Naive thymus-derived CD8-positive, alpha-beta T cell (primary cell): Measurements from ENCODE around the gene UPP2. TPM values are rescaled to one million over a fixed set of nuclear protein-coding genes. Genes with fewer than 3 reads are reported as not detected.

ENCODE experiments used
- ATAC-seq, 2 donors: fragments of 150-1000 bp; cut with Tn5 transposase in 1 of 2; sonication (Bioruptor Pico), chemical (Tn5 transposase) in 1 of 2; 1 replicate in 1 of 2; 2 replicates in 1 of 2; pipeline ENCODE4 v1.10.0; 2021; ENCODE audit warnings: mild to moderate bottlenecking in 2 of 2, moderate library complexity in 2 of 2
- POLR2A ChIA-PET: fragments of 350-600 bp; sonication (Branson Sonifier 250); formaldehyde crosslinking; loops from one replicate; lab custom pipeline; 2021; ENCODE audit warnings: antibody characterized with exemption; lab: Charles Lee
- DNase-seq, 10 donors: peaks; one replicate each; pipeline versions ENCODE4 v3.0.0 to v3.0.0-alpha.2; 2020 to 2022
- H3K27ac Mint-ChIP-seq, 10 donors: one replicate each; pipeline ENCODE4 v1.8.0; 2020 to 2022; ENCODE audit warnings: mild to moderate bottlenecking in 10 of 10, mixed read lengths in 10 of 10, moderate library complexity in 4 of 10, inconsistent platforms in 1 of 10
- H3K27me3 Mint-ChIP-seq, 5 donors: one replicate each; pipeline ENCODE4 v1.8.0; 2021 to 2022; ENCODE audit warnings: mixed read lengths in 5 of 5
- H3K36me3 Mint-ChIP-seq, 3 donors: one replicate each; pipeline ENCODE4 v1.8.0; 2020 to 2022; ENCODE audit warnings: mixed read lengths in 3 of 3, mild to moderate bottlenecking in 2 of 3, inconsistent platforms in 1 of 3
- H3K4me1 Mint-ChIP-seq, 4 donors: one replicate each; pipeline ENCODE4 v1.8.0; 2021 to 2022; ENCODE audit warnings: mixed read lengths in 4 of 4
- H3K4me3 Mint-ChIP-seq, 10 donors: one replicate each; pipeline ENCODE4 v1.8.0; 2020 to 2022; ENCODE audit warnings: mild to moderate bottlenecking in 10 of 10, mixed read lengths in 10 of 10, moderate library complexity in 6 of 10, inconsistent platforms in 1 of 10
- H3K9me3 Mint-ChIP-seq, 9 donors: one replicate each; pipeline ENCODE4 v1.8.0; 2020 to 2022; ENCODE audit warnings: mixed read lengths in 9 of 9, mild to moderate bottlenecking in 3 of 9, inconsistent platforms in 1 of 9, moderate library complexity in 1 of 9
- polyA plus RNA-seq, 3 donors: library from polyadenylated mRNA; unstranded; fragments of 300-500 nt; fragmentation: Illumina TruSeq; gene quantifications; one replicate each; pipeline ENCODE4 v1.2.3, GENCODE V29; 2021
- total RNA-seq, 8 experiments: library from RNA in 2 of 8; stranded (reverse) in 2 of 8; gene quantifications; one replicate each; pipeline ENCODE4 v1.2.3 and lab custom pipeline; 2021 to 2026

Gene UPP2
- total RNA-seq (not detected), polyA plus RNA-seq (not detected), total RNA-seq (lab: John Stamatoyannopoulos, UW) (0 to 0.09 (median 0) reads per million in 6 experiments)

DNA sequence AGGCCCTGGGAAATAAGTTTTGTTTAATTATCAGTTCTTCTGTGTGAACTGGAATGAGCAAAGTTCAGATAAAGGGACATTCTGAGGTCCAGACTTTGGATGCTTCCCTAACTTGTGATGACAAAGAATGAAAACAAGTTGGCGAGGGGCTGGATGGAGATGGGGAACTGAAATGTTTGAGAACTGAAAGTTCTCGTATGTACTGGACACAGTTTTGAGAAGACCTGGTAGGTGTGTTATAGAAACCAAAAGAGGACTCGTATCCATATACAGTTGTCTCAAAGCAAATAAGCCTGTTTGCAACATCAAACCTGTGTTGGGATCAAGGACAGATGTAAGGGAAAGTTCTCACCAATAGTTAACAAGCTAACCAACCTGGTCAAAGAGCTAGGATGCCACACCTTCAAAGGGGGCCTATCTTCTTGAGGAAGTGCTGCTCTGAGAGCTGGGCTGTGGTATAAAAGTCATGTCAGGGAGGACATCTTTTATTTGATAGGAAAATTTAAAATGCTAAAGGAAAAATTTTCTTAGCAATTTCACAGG, at the start of gene UPP2:
Gene UPP2 (plus strand): TSS at position 493 of the 543 bp plus-strand sequence. CDS start 188 bp downstream, outside the sequence.
- Mint-ChIP-seq H3K36me3 (no peaks in the 10 kb centered on the region), H3K4me3 (no peak within 1 kb of the TSS), H3K27me3 (peaks cover 0 to 3% (median 0%) of the 10 kb centered on the region in 5 donors), H3K9me3 (no peaks in the 10 kb centered on the region), H3K4me1 (no peaks in the 10 kb centered on the region), H3K27ac (no peak within 1 kb of the TSS)
- DNase-seq (no peak), ATAC-seq (no peak)
- POLR2A ChIA-PET: no interaction called here

DNA sequence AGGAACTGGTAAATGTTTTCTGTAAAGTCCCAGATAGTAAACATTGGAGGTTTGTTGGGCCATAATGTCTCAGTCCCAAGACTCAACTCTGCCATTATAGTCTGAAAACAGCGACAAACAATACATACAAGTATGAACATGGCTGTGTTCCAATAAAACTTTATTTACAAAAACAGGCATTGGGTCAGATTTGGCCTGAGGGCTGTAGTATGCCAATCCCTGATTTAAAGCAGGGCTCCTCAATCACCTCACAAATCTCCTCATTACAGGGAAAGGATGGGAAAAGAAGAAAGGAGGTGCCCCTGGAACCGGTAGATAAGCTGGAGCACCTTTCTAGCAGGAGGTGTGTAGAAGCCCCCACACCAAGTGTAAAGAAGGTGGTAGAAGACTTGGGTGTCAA, 48.9 kb upstream of the UPP2 start:
- POLR2A ChIA-PET: no interaction called here
- peaks cover 0 to 4% (median 2%) of the 10 kb centered on the region in 5 donors for H3K27me3 Mint-ChIP-seq

DNA sequence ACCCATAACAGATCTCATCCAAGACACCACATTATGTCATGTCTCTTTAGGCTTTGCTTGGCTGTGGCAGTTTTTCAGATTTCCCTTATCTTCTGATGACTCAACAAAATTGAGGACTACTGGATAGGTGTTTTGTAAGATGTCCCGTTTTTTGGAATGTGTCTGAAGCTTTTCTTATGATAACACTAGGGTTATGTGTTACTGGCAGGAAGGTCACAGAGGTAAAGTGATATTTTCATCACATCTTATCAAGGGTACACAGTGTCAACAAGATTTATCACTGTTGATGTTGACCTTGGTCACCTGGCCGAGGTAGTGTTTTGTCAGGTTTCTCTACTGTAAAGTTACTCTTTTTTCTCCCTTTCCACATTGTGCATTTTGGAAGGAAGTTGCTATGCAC, 44.8 kb upstream of the UPP2 start:
- DNase-seq (no peak), ATAC-seq (no peak)
- Mint-ChIP-seq H3K27me3 (peaks cover 0 to 4% (median 0%) of the 10 kb centered on the region in 5 donors), H3K9me3 (no peaks in the 10 kb centered on the region), H3K27ac (no peak overlapping the region), H3K4me3 (no peak overlapping the region), H3K36me3 (no peaks in the 10 kb centered on the region), H3K4me1 (no peaks in the 10 kb centered on the region)
- POLR2A ChIA-PET: no interaction called here

More for the DNA sequence above, 48.9 kb upstream of the UPP2 start:
- Mint-ChIP-seq H3K4me1 (no peaks in the 10 kb centered on the region), H3K36me3 (no peaks in the 10 kb centered on the region), H3K4me3 (no peak overlapping the region), H3K9me3 (no peaks in the 10 kb centered on the region), H3K27ac (no peak overlapping the region)
- ATAC-seq: no peak
- no peak for DNase-seq

DNA sequence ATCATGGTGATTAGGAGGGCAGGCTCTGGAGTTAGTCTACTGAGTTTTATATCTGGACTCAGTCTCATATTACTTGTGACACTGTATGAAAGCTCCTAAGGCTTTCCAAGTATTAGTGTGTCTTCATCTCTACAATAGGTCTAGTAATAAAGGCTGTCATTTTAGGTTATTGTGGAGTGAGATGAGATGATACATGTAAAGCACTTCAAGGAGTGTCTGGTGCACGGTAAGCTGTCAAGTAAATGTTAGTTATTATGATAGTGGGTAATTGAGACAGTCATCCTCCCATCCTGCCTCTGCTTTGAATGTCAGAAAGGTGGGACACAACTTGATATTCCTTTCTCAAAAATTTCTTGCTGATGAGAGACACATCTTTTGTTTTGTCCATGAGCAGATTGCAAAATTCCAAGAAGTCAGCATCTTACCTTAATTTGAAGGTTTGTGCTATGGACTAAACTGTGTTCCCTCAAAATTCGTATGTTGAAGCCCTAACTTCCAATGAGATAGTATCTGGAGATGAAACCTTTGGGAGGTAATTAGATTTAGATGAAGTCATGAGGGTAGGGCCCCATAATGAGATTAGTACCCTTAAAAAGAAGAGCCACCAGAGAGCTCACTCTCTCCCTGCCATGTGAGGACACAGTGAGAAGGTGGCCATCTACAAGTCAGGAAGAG, 41.4 kb upstream of the UPP2 start:
- DNase-seq (no peak), ATAC-seq (no peak)
- no peak overlapping the region for H3K4me3 Mint-ChIP-seq
- no peaks in the 10 kb centered on the region for H3K9me3 Mint-ChIP-seq
- H3K27ac Mint-ChIP-seq: no peak overlapping the region
- POLR2A ChIA-PET: no interaction called here
- H3K27me3 Mint-ChIP-seq: peaks cover 0 to 4% (median 0%) of the 10 kb centered on the region in 5 donors
- H3K36me3 Mint-ChIP-seq: no peaks in the 10 kb centered on the region
- H3K4me1 Mint-ChIP-seq: no peaks in the 10 kb centered on the region

DNA sequence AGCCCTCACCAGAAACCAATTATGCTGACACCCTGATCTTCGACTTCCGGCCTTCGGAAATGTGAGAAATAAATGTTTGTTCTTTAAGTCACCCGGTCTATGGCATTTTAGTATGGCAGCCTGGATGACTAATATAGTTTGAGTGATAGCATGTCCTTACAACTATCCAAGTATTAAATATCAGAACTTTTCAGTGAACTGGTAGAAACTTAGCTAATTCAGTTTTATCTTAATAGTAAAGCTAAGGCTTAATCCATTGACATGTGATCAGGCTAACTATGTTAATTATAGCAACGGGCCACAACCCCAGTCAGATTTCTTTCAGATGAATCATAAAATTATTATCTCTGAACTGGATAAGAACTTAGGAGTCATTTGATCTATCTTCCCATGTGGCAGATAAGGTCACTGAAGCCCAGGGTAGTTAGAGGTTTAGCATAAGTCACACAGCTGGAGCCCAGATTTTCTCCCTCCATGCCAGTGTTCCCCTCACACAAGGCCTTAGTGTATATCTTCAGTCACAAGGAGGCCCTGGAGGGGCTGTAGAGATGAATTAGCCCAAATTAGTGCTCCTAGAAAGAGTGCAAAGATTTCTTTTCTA, 40.7 kb upstream of the UPP2 start:
- ATAC-seq (no peak), DNase-seq (no peak)
- POLR2A ChIA-PET: interaction anchor here (0.6 kb wide), 1 partner anchor 38 kb away, joined by 3 read pairs; no protein-coding TSS in a partner anchor
- no peaks in the 10 kb centered on the region for H3K4me1 Mint-ChIP-seq
- H3K4me3 Mint-ChIP-seq: no peak overlapping the region
- H3K27ac Mint-ChIP-seq: no peak overlapping the region
- peaks cover 0 to 4% (median 0%) of the 10 kb centered on the region in 5 donors for H3K27me3 Mint-ChIP-seq
- no peaks in the 10 kb centered on the region for H3K36me3 Mint-ChIP-seq
- H3K9me3 Mint-ChIP-seq: no peaks in the 10 kb centered on the region

DNA sequence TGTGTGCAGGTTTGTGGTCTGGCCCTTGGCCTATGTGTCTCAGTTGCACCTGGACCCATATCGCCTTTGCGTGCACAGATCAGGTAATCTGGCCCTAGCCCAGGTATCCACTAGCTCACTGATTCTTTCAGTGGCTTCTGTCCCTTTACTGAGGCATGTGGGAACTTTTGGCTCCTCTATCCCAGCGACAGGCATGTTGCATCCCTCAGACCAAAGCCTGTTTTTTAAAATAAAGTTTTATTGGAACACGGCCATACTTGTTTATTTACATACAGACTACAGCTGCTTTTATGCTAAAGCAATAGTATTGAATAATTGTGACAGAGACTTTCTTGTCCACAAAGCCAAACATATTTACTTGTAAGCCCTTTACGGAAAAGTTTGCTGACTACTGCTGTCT, 39.9 kb upstream of the UPP2 start:
- no peaks in the 10 kb centered on the region for H3K36me3 Mint-ChIP-seq
- DNase-seq (no peak), ATAC-seq (no peak)
- peak overlapping the region in 1 of 10 donors; percentile 66 for H3K27ac Mint-ChIP-seq
- POLR2A ChIA-PET: interaction anchor here (0.6 kb wide), 1 partner anchor 39 kb away, joined by 3 read pairs; no protein-coding TSS in a partner anchor
- H3K4me3 Mint-ChIP-seq: no peak overlapping the region
- H3K4me1 Mint-ChIP-seq: no peaks in the 10 kb centered on the region
- H3K9me3 Mint-ChIP-seq: no peaks in the 10 kb centered on the region
- H3K27me3 Mint-ChIP-seq: peaks cover 0 to 2% (median 0%) of the 10 kb centered on the region in 5 donors

DNA sequence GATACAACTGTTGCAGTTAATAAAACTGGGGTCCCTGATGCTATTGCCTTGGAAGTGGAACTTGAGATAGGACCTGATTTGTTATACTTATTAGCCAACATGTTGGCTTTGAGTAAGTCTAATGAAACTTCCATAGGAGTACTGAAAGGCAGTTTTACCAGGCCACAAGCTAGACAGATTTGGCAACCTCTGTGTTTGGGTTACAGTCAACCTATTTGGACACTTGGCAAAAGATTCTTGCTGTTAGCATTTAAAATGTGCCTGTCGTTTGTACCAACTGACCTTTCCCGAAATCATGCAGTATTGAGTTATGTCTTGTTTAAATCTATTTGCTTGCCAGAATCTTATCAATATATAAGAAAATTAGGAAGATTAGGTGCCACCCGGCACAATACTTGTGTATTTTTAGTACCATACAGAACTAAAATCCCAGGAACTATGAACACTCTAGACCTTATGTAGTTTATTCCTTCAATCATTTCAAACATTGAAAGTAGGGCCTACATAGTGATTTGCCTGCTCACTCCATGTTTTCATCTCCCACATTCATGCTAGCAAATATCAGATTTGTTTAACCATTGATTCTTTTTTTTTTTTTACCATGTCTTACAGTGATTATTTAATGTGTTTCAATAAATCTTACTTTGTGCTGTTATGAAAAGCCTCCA, 35.5 kb upstream of the UPP2 start:
- Mint-ChIP-seq H3K4me1 (no peaks in the 10 kb centered on the region), H3K9me3 (no peaks in the 10 kb centered on the region), H3K36me3 (no peaks in the 10 kb centered on the region), H3K27ac (no peak overlapping the region), H3K4me3 (no peak overlapping the region), H3K27me3 (peaks cover 0 to 11% (median 0%) of the 10 kb centered on the region in 5 donors)
- POLR2A ChIA-PET: no interaction called here
- no peak for DNase-seq
- ATAC-seq: no peak

DNA sequence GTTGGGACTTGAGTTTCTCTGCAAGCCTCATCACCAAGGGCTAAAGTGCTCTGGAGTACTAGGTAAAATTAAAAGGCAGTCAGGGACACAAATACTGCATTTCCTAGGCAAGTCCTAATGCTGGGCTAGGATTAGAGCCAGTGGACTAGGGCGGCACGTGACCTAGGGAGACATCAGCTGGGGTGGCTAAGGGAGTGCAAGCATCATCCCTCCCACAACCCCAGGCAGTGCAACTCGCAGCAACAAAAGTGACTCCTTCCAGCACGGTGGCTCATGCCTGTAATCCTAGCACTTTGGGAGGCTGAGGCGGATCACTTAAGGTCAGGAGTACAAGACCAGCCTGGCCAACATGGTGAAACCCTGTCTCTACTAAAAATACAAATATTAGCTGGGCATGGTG, 30.7 kb upstream of the UPP2 start:
- Mint-ChIP-seq H3K36me3 (no peaks in the 10 kb centered on the region), H3K4me1 (no peaks in the 10 kb centered on the region), H3K9me3 (peaks cover 0 to 9% (median under 1%) of the 10 kb centered on the region in 9 donors), H3K4me3 (no peak overlapping the region), H3K27ac (no peak overlapping the region), H3K27me3 (peaks cover 6 to 23% (median 12%) of the 10 kb centered on the region in 5 donors)
- DNase-seq (no peak), ATAC-seq (no peak)
- POLR2A ChIA-PET: no interaction called here

DNA sequence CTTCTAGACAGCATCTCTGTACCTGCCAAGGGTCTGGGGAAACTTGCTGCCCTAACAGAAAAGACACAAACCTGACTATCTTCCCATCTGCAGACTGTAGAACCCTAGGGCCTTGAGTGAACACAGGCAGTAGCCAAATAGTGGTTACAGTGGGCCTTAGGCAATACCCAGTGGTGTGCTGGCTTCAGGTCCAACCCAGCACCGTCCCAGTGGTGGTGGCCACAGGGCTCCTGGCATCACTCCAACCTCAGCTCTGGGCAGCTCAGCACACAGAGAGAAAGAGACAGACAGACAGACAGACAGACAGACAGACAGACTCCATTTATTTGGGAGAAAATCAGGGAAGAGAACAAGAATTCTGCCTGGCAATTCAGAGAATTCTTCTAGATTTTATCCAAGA, 29.3 kb upstream of the UPP2 start:
- Mint-ChIP-seq H3K36me3 (peaks cover 0 to 8% (median 0%) of the 10 kb centered on the region in 3 donors), H3K4me1 (no peaks in the 10 kb centered on the region), H3K9me3 (peaks cover 2 to 15% (median 6%) of the 10 kb centered on the region in 9 donors), H3K4me3 (no peak overlapping the region), H3K27me3 (peaks cover 8 to 31% (median 15%) of the 10 kb centered on the region in 5 donors), H3K27ac (no peak overlapping the region)
- no peak for DNase-seq
- POLR2A ChIA-PET: no interaction called here
- ATAC-seq: no peak

DNA sequence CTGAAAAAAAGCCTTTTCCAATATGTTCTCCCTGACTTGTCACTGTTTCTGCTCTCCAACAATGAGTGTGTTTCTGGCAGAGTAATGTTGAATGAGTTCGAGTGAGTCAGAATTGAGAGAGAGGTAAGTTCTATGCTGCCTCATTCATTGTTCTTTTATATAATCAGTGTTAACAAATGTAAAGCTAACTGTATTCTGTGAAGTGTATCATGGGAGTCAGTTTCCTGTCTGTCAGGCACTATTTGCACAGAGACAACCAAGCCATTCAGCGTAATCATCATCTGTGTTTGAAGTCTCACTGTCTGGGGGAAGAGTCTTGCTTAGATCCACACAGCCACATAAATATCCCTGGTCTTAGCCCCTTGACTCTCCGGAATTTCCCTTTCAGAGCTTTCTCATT, 22.0 kb upstream of the UPP2 start:
- Mint-ChIP-seq H3K9me3 (peaks cover 2 to 23% (median 12%) of the 10 kb centered on the region in 9 donors), H3K27me3 (peaks cover 1 to 20% (median 10%) of the 10 kb centered on the region in 5 donors), H3K4me3 (no peak overlapping the region), H3K4me1 (no peaks in the 10 kb centered on the region), H3K36me3 (peaks cover 0 to 18% (median 0%) of the 10 kb centered on the region in 3 donors), H3K27ac (no peak overlapping the region)
- ATAC-seq (no peak), DNase-seq (no peak)
- POLR2A ChIA-PET: no interaction called here

DNA sequence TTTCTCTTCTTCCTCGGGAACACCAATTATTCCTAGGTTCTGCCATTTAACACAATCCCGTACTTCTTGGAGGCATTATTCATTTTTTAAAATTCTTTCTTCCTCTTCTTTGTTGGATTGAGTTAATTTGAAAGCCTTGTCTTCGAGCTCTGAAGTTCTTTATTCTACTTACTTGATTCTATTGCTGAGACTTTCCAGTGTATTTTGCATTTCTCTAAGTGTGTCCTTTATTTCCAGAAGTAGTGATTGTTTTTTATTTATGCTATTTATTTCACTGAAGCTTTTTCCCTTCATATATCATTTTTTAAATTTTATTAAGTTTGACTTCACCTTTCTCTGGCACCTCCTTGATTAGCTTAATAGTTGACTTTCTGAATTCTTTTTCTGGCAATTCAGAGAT, 13.6 kb upstream of the UPP2 start:
- H3K9me3 Mint-ChIP-seq: peaks cover 6 to 33% (median 23%) of the 10 kb centered on the region in 9 donors
- H3K4me3 Mint-ChIP-seq: no peak overlapping the region
- DNase-seq (no peak), ATAC-seq (no peak)
- H3K4me1 Mint-ChIP-seq: no peaks in the 10 kb centered on the region
- POLR2A ChIA-PET: no interaction called here
- peaks cover 11 to 23% (median 12%) of the 10 kb centered on the region in 5 donors for H3K27me3 Mint-ChIP-seq
- H3K27ac Mint-ChIP-seq: no peak overlapping the region
- H3K36me3 Mint-ChIP-seq: peaks cover 0 to 25% (median 7%) of the 10 kb centered on the region in 3 donors

DNA sequence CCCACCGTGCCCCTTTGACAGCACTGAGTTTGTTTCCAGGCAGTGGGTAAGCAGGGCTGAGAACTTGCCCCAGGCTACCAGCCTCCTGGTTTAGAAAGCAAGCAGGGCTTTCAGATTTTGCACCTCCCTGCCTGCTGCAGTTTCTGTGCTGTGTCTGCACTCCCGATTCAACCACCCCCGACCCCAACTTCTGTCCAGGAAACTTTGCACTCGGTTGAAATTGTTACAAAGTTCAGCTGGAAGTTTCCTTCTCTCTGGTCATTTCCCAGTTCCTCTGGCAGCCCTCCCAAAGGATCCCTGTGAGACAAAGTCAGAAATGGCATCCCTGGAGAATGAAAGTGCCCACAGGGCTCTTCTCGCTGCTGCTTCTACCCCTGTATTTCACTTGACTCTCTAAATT, 12.4 kb upstream of the UPP2 start:
- H3K4me1 Mint-ChIP-seq: no peaks in the 10 kb centered on the region
- H3K36me3 Mint-ChIP-seq: peaks cover 0 to 25% (median 7%) of the 10 kb centered on the region in 3 donors
- H3K4me3 Mint-ChIP-seq: no peak overlapping the region
- ATAC-seq (no peak), DNase-seq (no peak)
- H3K27ac Mint-ChIP-seq: no peak overlapping the region
- H3K9me3 Mint-ChIP-seq: peaks cover 6 to 33% (median 23%) of the 10 kb centered on the region in 9 donors
- peaks cover 11 to 23% (median 12%) of the 10 kb centered on the region in 5 donors for H3K27me3 Mint-ChIP-seq
- POLR2A ChIA-PET: no interaction called here
